Measurements from ENCODE around the gene QRFP. TPM values are rescaled to one million over a fixed set of nuclear protein-coding genes. Genes with fewer than 3 reads are reported as not detected.
"Not testable (repeated sequence)": the region's sequence is repeated elsewhere in the genome, so short reads cannot be mapped to it uniquely, and the experiment has no call there.

Gene QRFP
- total RNA-seq, 2 donors from 2014 or later = not detected

DNA sequence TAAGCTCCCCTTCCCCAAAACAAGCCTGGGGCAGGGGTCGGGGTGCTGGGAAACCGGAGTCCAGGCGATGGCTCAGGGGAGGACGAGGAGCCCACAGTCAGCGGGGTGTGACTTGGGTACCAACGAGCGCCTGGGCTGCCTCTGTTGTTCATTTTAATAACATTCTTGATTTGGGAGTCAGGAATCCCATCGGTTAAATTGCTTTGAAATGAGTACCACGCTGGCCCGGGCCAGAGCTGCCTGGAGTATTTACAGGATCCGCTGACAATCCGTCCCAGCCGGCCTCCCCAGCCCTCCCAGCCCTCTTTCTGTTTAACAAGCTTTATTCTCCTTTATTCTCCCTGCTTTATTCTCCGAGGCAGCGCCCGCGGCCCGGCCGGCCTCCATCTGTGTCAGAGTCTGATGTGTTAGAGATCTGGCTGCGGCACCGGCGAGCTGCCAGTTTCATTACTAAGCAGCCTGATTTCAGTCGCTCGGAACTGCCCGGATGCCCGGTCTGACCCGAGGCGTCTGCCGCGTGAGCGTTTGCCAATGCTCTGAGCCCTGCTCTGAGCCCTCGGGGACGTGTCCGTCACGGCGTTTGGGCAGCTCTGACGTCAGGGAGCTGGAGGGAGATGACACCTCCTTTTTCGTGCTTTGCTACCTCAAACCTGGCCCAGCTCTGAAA, 16.5 kb upstream of the QRFP start:
- Histone ChIP-seq H3K4me1 (ENCODE audit: control insufficient read depth in 1 of 2, low read depth in 2 of 2) (peaks cover 0 to 6% of the 10 kb centered on the region in 2 donors), H3K27ac (no peak overlapping the region), H3K4me3 (peak overlapping the region; percentile 42), H3K27me3 (replicated peaks; ENCODE audit: insufficient read depth) (no peaks in the 10 kb centered on the region), H3K36me3 (no peaks in the 10 kb centered on the region), H3K9me3 (no peaks in the 10 kb centered on the region)
- DNase-seq (ENCODE audit: low spot score) = peak; percentile 31
- no peak for TF ChIP-seq CTCF (IDR thresholded peaks at IDR 0.05)
- ATAC-seq (ENCODE audit: insufficient number of reproducible peaks, low FRiP score, low read depth) = peak; percentile 55

DNA sequence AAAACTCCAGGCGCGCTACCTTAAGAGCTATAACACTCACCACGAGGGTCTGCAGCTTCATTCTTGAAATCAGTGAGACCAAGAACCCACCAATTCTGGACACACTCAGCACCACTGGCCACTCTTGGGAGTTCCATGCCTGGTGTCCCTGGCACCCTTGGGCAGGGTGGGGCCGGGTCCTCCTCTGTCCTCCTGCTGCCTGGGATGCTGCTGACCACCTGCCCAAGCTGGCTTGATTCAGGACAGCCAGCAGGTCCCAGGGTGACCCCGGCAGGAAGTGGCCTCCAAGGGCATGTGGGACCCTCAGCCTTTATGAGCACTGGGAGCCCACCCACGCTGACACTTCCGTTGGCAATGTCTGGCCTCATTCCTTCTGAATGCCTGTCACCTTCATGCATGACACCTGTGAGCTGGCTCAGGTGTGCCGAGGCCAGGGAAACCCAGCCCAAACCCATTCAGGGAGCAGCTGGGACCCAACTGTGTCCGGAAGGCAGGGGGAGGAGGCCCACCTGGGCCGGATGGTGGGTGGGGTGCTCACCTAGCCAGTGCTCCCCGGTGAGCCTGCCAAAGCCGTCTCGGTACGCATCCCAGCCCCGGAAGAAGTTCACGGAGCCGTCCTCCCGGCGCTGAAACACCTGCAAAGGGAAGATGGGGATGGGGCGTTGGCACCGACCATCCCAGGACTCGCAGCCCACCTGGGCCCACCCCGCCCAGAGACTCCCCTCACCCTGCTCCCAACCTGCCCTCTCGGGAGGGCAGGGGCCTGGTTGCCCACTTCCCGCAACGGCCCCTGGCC, 14.8 kb upstream of the QRFP start:
- H3K36me3 ChIP-seq = no peaks in the 10 kb centered on the region
- no peaks in the 10 kb centered on the region for H3K9me3 ChIP-seq
- H3K27me3 ChIP-seq (replicated peaks; ENCODE audit: insufficient read depth) = no peaks in the 10 kb centered on the region
- H3K4me3 ChIP-seq = no peak overlapping the region
- H3K4me1 ChIP-seq (ENCODE audit: control insufficient read depth in 1 of 2, low read depth in 2 of 2) = peaks cover 0 to 6% of the 10 kb centered on the region in 2 donors
- no peak overlapping the region for H3K27ac ChIP-seq
- no peak for TF ChIP-seq CTCF (IDR thresholded peaks at IDR 0.05)
- DNase-seq (ENCODE audit: low spot score) (no peak), ATAC-seq (ENCODE audit: insufficient number of reproducible peaks, low FRiP score, low read depth) (no peak)

GRCh38 chr9:130910670-130911069, 14.1 kb upstream of the QRFP start:
- not testable (repeated sequence) for H3K4me3 ChIP-seq; H3K36me3 ChIP-seq; H3K9me3 ChIP-seq; DNase-seq (ENCODE audit: low spot score); H3K27me3 ChIP-seq (replicated peaks; ENCODE audit: insufficient read depth); H3K4me1 ChIP-seq (ENCODE audit: control insufficient read depth in 1 of 2, low read depth in 2 of 2); H3K27ac ChIP-seq; ATAC-seq (ENCODE audit: insufficient number of reproducible peaks, low FRiP score, low read depth)

- not testable (repeated sequence) for H3K4me1 ChIP-seq (ENCODE audit: control insufficient read depth in 1 of 2, low read depth in 2 of 2); H3K9me3 ChIP-seq; ATAC-seq (ENCODE audit: insufficient number of reproducible peaks, low FRiP score, low read depth); H3K4me3 ChIP-seq; H3K27me3 ChIP-seq (replicated peaks; ENCODE audit: insufficient read depth); H3K27ac ChIP-seq; DNase-seq (ENCODE audit: low spot score); H3K36me3 ChIP-seq
Observed at GRCh38 chr9:130910041-130910440, 13.4 kb upstream of the QRFP start.

- Histone ChIP-seq H3K27ac (no peak overlapping the region), H3K9me3 (no peaks in the 10 kb centered on the region), H3K4me1 (ENCODE audit: control insufficient read depth in 1 of 2, low read depth in 2 of 2) (peaks cover 0 to 6% of the 10 kb centered on the region in 2 donors), H3K4me3 (no peak overlapping the region), H3K36me3 (no peaks in the 10 kb centered on the region), H3K27me3 (replicated peaks; ENCODE audit: insufficient read depth) (no peaks in the 10 kb centered on the region)
- ATAC-seq (ENCODE audit: insufficient number of reproducible peaks, low FRiP score, low read depth) (no peak), DNase-seq (ENCODE audit: low spot score) (no peak)
- TF ChIP-seq CTCF (IDR thresholded peaks at IDR 0.05) = no peak
Observed at GRCh38 chr9:130908878-130909355, 12.3 kb upstream of the QRFP start.

DNA sequence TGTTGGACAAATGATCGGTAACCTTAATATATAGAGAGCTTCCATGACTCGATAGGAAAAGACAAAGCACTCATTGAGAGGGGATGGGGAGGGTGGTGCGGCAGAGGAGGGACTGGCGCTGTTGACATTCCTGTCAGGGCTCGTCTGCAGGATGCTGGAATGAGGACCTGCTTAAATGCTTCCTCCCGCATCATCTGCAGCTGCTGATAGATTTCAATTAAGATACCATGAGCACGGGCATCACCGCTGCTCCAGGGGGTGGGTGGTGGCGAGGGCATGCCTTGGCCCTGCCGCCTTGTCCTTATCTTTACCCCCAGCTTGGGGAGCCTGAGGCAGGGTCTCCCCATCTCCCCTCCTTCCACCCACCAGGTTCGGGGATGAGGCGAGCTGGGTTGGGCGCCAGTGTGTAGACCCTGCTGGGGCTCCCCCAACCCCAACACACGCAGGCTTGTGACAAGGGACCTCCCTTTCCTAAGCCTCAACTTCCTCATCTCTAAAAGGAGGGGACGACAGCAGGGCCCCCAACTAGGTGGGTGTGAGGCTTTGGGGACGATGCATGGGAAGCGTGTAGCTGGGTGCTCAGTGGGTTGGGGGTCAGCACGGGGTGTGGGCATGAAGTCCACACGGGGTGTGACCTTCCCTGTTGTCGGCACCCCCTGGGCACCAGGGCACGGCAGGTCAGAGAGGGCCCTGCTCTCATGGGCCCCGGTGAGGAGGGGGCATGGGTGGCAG, 11.7 kb upstream of the QRFP start:
- Histone ChIP-seq H3K4me3 (no peak overlapping the region), H3K27me3 (replicated peaks; ENCODE audit: insufficient read depth) (no peaks in the 10 kb centered on the region), H3K4me1 (ENCODE audit: control insufficient read depth in 1 of 2, low read depth in 2 of 2) (peaks cover 0 to 6% of the 10 kb centered on the region in 2 donors), H3K36me3 (no peaks in the 10 kb centered on the region), H3K27ac (no peak overlapping the region), H3K9me3 (no peaks in the 10 kb centered on the region)
- DNase-seq (ENCODE audit: low spot score) = no peak
- no peak for ATAC-seq (ENCODE audit: insufficient number of reproducible peaks, low FRiP score, low read depth)
- no peak for TF ChIP-seq CTCF (IDR thresholded peaks at IDR 0.05)
